Measurements from ENCODE around the gene C3orf22. TPM values are rescaled to one million over a fixed set of nuclear protein-coding genes. Genes with fewer than 3 reads are reported as not detected.

Gene C3orf22
- total RNA-seq, 2 donors from 2014 or later: not detected

- Mint-ChIP-seq H3K27me3 (ENCODE audit: insufficient read depth) (peaks cover 16% of the 10 kb centered on the region), H3K27ac (peak overlapping the region; percentile 72), H3K36me3 (ENCODE audit: low read depth) (no peaks in the 10 kb centered on the region), H3K4me3 (no peak overlapping the region), H3K9me3 (no peaks in the 10 kb centered on the region), H3K4me1 (peaks cover 11% of the 10 kb centered on the region)
- H3K27ac ChIP-seq (ENCODE audit: low read depth, low read length): no peak overlapping the region
- peaks cover 7% of the 10 kb centered on the region for H3K4me1 ChIP-seq (ENCODE audit: control insufficient read depth, insufficient read depth, low read length)
- no peak for DNase-seq
- WGBS, 2 experiments (ENCODE audit: insufficient coverage in 1 of 2, insufficient read length in 1 of 2): 60 to 65% methylated on average over 1 to 4 of the region's 4 CpGs
- H3K9me3 ChIP-seq (ENCODE audit: control insufficient read depth, low read length): no peaks in the 10 kb centered on the region
- no peak overlapping the region for H3K9ac ChIP-seq (ENCODE audit: extremely low read depth, low read length, poor library complexity, severe bottlenecking)
- H3K4me3 ChIP-seq (ENCODE audit: low read length): no peak overlapping the region
- TF ChIP-seq, protein P1, sequence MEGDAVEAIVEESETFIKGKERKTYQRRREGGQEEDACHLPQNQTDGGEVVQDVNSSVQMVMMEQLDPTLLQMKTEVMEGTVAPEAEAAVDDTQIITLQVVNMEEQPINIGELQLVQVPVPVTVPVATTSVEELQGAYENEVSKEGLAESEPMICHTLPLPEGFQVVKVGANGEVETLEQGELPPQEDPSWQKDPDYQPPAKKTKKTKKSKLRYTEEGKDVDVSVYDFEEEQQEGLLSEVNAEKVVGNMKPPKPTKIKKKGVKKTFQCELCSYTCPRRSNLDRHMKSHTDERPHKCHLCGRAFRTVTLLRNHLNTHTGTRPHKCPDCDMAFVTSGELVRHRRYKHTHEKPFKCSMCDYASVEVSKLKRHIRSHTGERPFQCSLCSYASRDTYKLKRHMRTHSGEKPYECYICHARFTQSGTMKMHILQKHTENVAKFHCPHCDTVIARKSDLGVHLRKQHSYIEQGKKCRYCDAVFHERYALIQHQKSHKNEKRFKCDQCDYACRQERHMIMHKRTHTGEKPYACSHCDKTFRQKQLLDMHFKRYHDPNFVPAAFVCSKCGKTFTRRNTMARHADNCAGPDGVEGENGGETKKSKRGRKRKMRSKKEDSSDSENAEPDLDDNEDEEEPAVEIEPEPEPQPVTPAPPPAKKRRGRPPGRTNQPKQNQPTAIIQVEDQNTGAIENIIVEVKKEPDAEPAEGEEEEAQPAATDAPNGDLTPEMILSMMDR (conservative IDR thresholded peaks at IDR 0.05): no peak
- no peaks in the 10 kb centered on the region for H3K36me3 ChIP-seq (ENCODE audit: control insufficient read depth, insufficient read depth, low read length)
- H3K27me3 ChIP-seq (ENCODE audit: control insufficient read depth, insufficient read depth, low read length, poor library complexity, severe bottlenecking): peaks cover 15% of the 10 kb centered on the region
These were observed 40.0 kb downstream of the C3orf22 start for GRCh38 chr3:126518779-126519177.

DNA sequence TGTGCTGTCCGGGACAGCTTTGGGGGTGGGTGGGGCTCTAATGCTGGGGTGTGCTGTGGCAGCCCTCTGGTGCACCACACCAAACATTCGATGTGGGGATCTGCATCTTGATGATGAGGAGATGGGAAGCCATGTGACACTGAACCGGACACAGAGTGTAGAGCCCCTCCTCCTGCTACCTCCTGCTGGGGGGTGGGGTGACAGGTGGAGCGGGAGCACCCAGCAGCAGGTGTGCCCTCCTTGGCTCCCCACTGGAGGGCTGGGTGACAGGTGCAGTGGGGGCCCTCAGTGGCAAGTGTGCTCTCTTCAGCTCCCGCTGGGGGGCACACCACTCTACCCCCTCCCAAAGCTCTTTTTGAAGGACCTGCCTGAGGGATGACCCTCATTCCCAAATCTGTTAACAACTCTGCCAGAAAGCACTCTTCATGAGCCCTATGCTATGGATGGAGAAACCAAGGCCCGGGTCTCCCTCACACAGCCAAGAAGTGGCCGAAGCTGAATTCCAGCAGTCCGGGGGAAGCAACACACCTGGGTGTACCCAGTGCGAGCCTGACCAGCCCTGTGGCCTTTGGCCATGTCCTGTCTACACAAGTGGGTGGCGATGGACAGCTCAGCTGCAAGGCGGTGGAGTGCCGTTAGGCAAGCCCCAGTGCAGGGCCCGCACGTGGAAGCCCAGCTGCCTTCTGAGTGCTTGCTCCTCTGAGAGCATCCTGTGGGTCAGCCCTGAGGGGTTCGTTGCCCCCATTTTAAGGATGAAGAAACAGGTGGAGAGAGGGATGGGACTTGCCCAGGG, 40.5 kb downstream of the C3orf22 start:
- H3K4me3 ChIP-seq (ENCODE audit: low read length): no peak overlapping the region
- H3K27me3 ChIP-seq (ENCODE audit: control insufficient read depth, insufficient read depth, low read length, poor library complexity, severe bottlenecking): peaks cover 9% of the 10 kb centered on the region
- Mint-ChIP-seq H3K27me3 (ENCODE audit: insufficient read depth) (peaks cover 10% of the 10 kb centered on the region), H3K9me3 (no peaks in the 10 kb centered on the region), H3K4me1 (peaks cover 11% of the 10 kb centered on the region), H3K27ac (peak overlapping the region; percentile 72), H3K4me3 (no peak overlapping the region), H3K36me3 (ENCODE audit: low read depth) (no peaks in the 10 kb centered on the region)
- no peak overlapping the region for H3K27ac ChIP-seq (ENCODE audit: low read depth, low read length)
- TF ChIP-seq, protein P1 (conservative IDR thresholded peaks at IDR 0.05): no peak
- DNase-seq: no peak
- no peaks in the 10 kb centered on the region for H3K36me3 ChIP-seq (ENCODE audit: control insufficient read depth, insufficient read depth, low read length)
- H3K9ac ChIP-seq (ENCODE audit: extremely low read depth, low read length, poor library complexity, severe bottlenecking): no peak overlapping the region
- peaks cover 7% of the 10 kb centered on the region for H3K4me1 ChIP-seq (ENCODE audit: control insufficient read depth, insufficient read depth, low read length)
- no peaks in the 10 kb centered on the region for H3K9me3 ChIP-seq (ENCODE audit: control insufficient read depth, low read length)
- WGBS, 2 experiments (ENCODE audit: insufficient coverage in 1 of 2, insufficient read length in 1 of 2): 92 to 97% methylated on average over 11 to 15 of the region's 15 CpGs

GRCh38 chr3:126517291-126517951, 41.3 kb downstream of the C3orf22 start, which contains the start of gene UROC1:
UROC1 (minus strand) TSS chr3:126517773; CDS start chr3:126517719, 54 bp downstream.
- peaks cover 3% of the 10 kb centered on the region for H3K27me3 Mint-ChIP-seq (ENCODE audit: insufficient read depth)
- H3K4me1 ChIP-seq (ENCODE audit: control insufficient read depth, insufficient read depth, low read length): peaks cover 7% of the 10 kb centered on the region

More at GRCh38 chr3:126517291-126517951, 41.3 kb downstream of the C3orf22 start, which contains the start of gene UROC1:
- H3K27ac ChIP-seq (ENCODE audit: low read depth, low read length): no peak within 1 kb of the TSS
- Mint-ChIP-seq H3K36me3 (ENCODE audit: low read depth) (no peaks in the 10 kb centered on the region), H3K27ac (peak within 1 kb of the TSS; percentile 72), H3K4me1 (peaks cover 11% of the 10 kb centered on the region), H3K9me3 (no peaks in the 10 kb centered on the region), H3K4me3 (no peak within 1 kb of the TSS)
- peaks cover 1% of the 10 kb centered on the region for H3K27me3 ChIP-seq (ENCODE audit: control insufficient read depth, insufficient read depth, low read length, poor library complexity, severe bottlenecking)
- no peaks in the 10 kb centered on the region for H3K9me3 ChIP-seq (ENCODE audit: control insufficient read depth, low read length)
- H3K36me3 ChIP-seq (ENCODE audit: control insufficient read depth, insufficient read depth, low read length): no peaks in the 10 kb centered on the region
- no peak for DNase-seq
- no peak within 1 kb of the TSS for H3K9ac ChIP-seq (ENCODE audit: extremely low read depth, low read length, poor library complexity, severe bottlenecking)
- WGBS, 2 experiments (ENCODE audit: insufficient coverage in 1 of 2, insufficient read length in 1 of 2): 95 to 98% methylated on average over 7 to 16 of the region's 16 CpGs
- H3K4me3 ChIP-seq (ENCODE audit: low read length): no peak within 1 kb of the TSS
- TF ChIP-seq, protein P1 (conservative IDR thresholded peaks at IDR 0.05): no peak

All from endodermal cell (in vitro differentiated cells).